Omental fat pad (tissue), 4 donors: ENCODE measurements around the gene MLPH. TPM values are rescaled to one million over a fixed set of nuclear protein-coding genes. Genes with fewer than 3 reads are reported as not detected.

Experiments
- ATAC-seq: fragments of 150-250 bp; one replicate; pipeline ENCODE4 v1.9.1; 2016; ENCODE audit warnings: mild to moderate bottlenecking, moderate library complexity; ENCODE audit not compliant: low FRiP score
- DNase-seq: peaks from one replicate; pipeline ENCODE4 v3.0.0-alpha.2; 2019; ENCODE audit warnings: low spot score
- total RNA-seq, 4 donors: library from RNA; depleted of rRNA; stranded (reverse); fragments of >200 nt; gene quantifications; one replicate each; pipeline ENCODE4 v1.1.0, GENCODE V29; 2016
- TF ChIP-seq, protein P1 (sequence below), 3 donors: fragments of 450-650 bp; IDR thresholded peaks; one replicate each; pipeline ENCODE4 v1.5.1; 2016 to 2017; ENCODE audit warnings: antibody characterized with exemption in 3 of 3, mild to moderate bottlenecking in 3 of 3, moderate library complexity in 2 of 3

MLPH gene
- total RNA-seq, 4 donors from 2014 or later = 3.8 to 23.6 (median 6.4) TPM

DNA sequence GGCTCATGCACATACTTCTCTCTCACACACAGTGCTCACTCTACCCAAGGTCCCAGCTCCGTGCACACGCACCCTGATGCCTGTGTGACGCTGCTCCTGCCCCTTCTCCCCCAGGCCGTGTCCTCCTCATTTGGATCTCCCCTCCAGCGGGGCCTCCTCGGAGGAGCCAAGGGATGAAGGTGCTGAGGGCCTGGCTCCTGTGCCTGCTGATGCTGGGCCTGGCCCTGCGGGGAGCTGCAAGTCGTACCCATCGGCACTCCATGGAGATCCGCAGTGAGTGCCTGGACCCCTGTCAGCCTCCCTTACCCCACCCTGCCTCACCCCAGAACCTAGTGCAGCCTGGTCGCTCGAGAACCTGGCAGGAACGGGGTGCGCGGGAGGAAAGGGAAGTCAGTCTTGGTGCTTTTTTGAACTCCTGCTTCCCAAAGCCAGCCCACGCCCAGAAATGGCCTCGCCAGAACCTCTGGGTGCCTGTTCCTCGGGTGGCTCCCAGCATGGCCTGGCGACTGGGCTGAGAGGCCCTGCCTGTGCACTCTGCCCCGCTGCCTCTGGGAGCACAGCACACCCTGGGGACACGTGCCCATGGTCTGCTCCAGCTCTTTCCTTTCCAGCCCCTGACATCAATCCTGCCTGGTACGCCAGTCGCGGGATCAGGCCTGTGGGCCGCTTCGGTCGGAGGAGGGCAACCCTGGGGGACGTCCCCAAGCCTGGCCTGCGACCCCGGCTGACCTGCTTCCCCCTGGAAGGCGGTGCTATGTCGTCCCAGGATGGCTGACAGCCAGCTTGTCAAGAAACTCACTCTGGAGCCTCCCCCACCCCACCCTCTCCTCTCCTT, 79.6 kb downstream of the MLPH start, which contains the start of gene PRLH:
Gene PRLH (plus strand): TSS at position 174 of the 835 bp plus-strand sequence. CDS start 0 bp downstream, at position 174.
- TF ChIP-seq, protein P1, sequence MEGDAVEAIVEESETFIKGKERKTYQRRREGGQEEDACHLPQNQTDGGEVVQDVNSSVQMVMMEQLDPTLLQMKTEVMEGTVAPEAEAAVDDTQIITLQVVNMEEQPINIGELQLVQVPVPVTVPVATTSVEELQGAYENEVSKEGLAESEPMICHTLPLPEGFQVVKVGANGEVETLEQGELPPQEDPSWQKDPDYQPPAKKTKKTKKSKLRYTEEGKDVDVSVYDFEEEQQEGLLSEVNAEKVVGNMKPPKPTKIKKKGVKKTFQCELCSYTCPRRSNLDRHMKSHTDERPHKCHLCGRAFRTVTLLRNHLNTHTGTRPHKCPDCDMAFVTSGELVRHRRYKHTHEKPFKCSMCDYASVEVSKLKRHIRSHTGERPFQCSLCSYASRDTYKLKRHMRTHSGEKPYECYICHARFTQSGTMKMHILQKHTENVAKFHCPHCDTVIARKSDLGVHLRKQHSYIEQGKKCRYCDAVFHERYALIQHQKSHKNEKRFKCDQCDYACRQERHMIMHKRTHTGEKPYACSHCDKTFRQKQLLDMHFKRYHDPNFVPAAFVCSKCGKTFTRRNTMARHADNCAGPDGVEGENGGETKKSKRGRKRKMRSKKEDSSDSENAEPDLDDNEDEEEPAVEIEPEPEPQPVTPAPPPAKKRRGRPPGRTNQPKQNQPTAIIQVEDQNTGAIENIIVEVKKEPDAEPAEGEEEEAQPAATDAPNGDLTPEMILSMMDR (IDR thresholded peaks at IDR 0.05) = no peak
- ATAC-seq = no peak
- no peak for DNase-seq

- ATAC-seq (no peak), DNase-seq (no peak)
- TF ChIP-seq, protein P1 (IDR thresholded peaks at IDR 0.05) = no peak
Measured at GRCh38 chr2:237567276-237568029, 80.4 kb downstream of the MLPH start.

GRCh38 chr2:237568121-237568660, 81.1 kb downstream of the MLPH start:
- DNase-seq (no peak), ATAC-seq (no peak)
- TF ChIP-seq, protein P1 (IDR thresholded peaks at IDR 0.05) = no peak

DNA sequence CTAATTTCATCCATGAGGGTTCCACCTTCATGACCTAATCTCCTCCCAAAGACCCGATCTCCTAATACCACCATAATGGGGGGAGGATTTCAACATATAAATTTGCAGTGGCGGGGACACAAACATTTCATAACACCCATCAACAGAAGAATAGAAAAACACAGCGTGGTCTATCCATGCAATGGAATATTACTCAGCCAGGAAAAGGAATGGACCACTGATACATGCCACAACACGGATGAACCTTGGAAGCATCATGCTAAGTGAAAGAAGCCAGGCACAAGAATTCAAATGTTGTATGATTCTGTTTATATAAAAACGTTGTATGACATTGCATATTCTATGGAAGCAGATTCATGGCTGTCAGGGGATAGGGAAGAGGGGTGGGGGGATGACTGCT, 82.0 kb downstream of the MLPH start:
- ATAC-seq (no peak), DNase-seq (no peak)
- TF ChIP-seq, protein P1 (IDR thresholded peaks at IDR 0.05) = no peak

- DNase-seq (no peak), ATAC-seq (no peak)
- TF ChIP-seq, protein P1 (IDR thresholded peaks at IDR 0.05) = no peak
Measured at GRCh38 chr2:237569896-237570295, 82.8 kb downstream of the MLPH start.

DNA sequence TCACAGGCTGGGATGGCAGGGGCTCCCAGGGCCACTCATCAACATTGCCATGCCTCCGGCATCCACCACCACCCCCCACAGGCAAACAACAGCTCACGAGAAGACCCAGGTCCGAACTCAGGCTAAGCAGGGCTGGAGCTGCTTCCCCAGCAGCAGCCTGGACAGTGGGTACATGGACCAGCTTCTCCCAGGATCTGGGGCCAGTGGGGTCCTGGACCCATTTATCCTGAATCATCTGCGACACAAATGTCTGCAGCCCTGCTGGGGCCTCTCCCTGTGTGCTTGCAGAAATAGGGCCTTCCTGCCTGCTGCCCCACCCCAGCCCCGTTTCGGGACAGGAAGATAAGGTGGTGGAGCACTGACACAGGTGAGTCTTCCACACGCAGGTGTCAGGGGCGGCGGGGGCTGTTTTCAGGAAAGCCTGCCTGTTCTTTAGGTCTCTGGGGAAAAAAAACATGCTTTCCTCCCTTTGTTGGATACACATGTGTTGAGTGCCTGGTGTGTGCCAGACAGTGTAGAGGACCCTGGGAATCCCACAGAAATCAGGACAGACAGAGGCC, 83.8 kb downstream of the MLPH start:
- TF ChIP-seq, protein P1 (IDR thresholded peaks at IDR 0.05) = no peak
- DNase-seq = no peak
- no peak for ATAC-seq
